ENCODE data around the gene SVOP.
"Not testable (repeated sequence)": the region's sequence is repeated elsewhere in the genome, so short reads cannot be mapped to it uniquely, and the experiment has no call there.

Gene SVOP

GRCh38 chr12:108879615-108880254 lies 141.1 kb downstream of the SVOP start, which contains the start of gene DAO:
Gene DAO, plus strand, starts transcription at chr12:108880092. Its CDS starts 4,915 bp downstream, at chr12:108885007.
- peak; percentile 41 for DNase-seq

- no peak for DNase-seq
Measured at GRCh38 chr12:108876550-108876949, 144.3 kb downstream of the SVOP start.

- DNase-seq = no peak
Measured at GRCh38 chr12:108875682-108876361, 145.0 kb downstream of the SVOP start.

DNA sequence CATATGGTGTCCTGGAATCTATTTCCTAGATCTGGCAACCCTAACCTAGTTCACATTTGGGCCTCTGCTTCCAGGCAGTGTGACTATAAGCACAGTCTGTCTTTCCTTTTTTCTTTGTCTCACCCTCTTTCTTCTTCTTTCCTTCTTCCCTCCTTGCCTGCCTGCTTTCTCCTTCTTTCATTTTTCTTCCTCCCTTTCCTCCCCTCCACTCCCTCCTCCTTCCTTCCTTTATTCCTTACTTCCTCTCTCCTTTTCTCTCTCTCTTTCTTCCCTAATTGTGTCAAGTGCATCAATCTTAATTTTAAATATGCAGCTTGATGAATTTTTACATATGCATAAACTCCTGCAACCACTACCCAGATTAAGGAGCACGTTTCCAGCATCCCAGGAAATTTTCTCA lies 145.6 kb downstream of the SVOP start:
- no peak for DNase-seq

- no peak for DNase-seq
Measured at GRCh38 chr12:108868781-108869180, 152.1 kb downstream of the SVOP start.

- DNase-seq = not testable (repeated sequence)
Measured at GRCh38 chr12:108866083-108866482, 154.8 kb downstream of the SVOP start.

DNA sequence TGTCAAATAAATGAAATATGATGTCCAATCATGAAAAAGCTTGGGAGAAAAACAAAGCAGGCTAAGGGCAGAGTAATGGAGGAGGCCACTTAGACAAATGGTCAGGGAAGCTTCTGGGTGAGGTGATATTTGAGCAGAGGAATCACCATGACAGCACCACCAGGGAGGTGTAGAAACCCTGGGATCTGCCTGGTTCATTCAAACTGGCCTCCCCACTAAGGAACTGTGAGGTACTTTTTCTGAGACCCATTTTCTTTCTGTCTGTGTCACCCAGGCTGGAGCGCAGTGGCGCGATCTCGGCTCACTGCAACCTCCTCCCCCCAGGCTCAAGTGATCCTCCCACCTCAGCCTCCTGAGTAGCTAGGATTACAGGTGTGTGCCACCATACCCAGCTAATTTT lies 155.7 kb downstream of the SVOP start:
- no peak for DNase-seq

DNA sequence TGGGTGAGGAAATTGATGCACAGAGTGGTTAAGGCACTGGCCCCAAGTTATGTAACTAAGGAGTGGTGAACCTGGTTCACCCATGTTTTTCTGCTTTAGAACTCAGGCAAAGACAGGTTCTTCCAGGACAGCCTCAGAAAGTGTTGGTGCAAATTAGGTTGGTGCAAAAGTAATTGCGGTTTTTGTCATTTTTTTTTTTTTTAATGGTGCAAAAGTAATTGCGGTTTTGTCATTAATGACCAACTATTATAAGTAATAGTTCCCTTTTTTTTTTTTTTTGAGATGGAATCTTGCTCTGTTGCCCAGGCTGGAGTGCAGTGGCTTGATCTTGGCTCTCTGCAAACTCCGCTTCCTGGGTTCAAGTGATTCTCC lies 158.3 kb downstream of the SVOP start:
- DNase-seq = no peak

- no peak for DNase-seq
Measured at GRCh38 chr12:108861878-108862587, 158.8 kb downstream of the SVOP start.

DNA sequence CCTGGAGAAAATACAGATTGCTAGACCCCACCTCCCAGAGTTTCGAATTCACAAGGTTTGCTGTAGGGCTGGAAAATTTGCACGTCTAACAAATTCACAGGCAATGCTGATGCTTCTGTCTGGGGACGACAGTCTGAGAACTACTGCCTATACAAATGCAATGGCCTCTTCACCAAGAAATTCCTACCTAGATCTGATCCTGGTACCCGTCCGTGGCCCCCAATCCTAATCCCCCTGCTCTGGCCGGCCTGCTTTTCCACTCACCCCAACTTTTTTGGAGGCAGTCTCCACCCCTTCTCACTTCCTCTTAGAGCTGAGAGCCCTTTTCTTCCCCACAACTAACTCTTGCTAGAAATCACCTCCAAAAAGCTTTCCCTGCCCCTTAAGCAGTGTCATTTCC lies 160.4 kb downstream of the SVOP start:
- no peak for DNase-seq

DNA sequence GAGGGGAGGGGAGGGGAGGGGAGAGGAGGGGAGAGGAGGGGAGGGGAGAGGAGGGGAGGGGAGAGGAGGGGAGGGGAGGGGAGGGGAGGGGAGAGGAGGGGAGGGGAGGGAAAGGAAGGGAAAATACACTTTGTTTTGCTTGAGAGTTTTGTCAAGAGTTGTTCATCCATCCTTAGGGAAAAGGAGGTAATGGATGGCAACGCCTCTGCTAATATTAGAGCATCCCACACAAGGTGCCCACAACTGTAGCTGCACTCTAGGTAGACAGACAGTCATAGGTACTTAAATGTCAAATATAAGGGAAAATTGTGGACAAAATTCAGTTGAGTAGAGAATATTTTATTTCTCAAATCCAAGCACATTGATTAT lies 161.0 kb downstream of the SVOP start:
- DNase-seq = no peak

- DNase-seq = not testable (repeated sequence)
Measured at GRCh38 chr12:108859141-108859922, 161.5 kb downstream of the SVOP start.

DNA sequence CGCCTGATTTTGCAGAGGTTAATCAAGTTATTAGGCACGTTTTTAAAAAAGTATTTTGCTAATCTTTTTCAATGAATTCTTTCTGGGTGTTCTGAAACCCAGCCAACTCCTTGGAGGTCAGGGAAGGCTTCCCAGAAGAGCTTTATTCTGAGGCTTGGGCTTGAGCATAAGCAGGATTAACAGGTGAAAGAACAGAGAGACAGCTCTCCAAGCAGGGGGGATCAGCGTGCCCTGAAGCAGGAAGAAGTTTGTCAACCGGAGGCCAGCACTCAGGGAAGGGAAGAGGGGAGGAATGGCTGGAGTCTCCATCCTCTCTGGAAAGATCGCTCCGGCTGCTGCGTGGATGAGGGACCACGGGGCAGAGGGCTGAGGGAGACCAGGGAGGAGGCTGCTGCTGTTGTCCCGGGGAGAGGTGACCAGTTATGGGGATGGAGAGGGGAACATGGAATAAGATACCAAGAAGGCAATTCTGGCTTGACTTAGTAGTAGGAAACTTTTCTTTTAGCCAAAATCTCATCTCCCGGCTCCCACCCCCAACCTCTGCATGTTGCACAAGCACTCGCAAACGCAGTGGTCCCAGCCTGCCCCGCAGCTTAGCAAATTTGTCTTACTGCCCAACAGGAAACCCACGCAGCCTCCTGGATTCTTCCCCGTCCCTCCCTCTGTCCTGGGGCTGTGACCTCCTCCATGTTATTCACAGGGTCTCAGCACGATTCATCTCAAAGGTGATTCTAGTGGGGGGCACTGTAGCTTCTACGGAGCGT lies 162.4 kb downstream of the SVOP start:
- DNase-seq = peak; percentile 72

All from NCI-H82 (cell line).